Measurements from ENCODE around the gene CHRNA4.

The CHRNA4 gene

GRCh38 chr20:63320041-63320511 lies 41.1 kb downstream of the CHRNA4 start:
- DNase-seq (ENCODE audit: low spot score), result no peak

- DNase-seq (ENCODE audit: low spot score), result no peak
Observed at GRCh38 chr20:63319164-63320040, 41.7 kb downstream of the CHRNA4 start.

GRCh38 chr20:63318391-63319163 lies 42.6 kb downstream of the CHRNA4 start:
- DNase-seq (ENCODE audit: low spot score), result no peak

- DNase-seq (ENCODE audit: low spot score), result no peak
Observed at GRCh38 chr20:63317601-63318291, 43.4 kb downstream of the CHRNA4 start.

GRCh38 chr20:63317061-63317460 lies 44.1 kb downstream of the CHRNA4 start:
- DNase-seq (ENCODE audit: low spot score), result no peak

- no peak for DNase-seq (ENCODE audit: low spot score)
Observed at GRCh38 chr20:63316502-63316921, 44.6 kb downstream of the CHRNA4 start.

GRCh38 chr20:63315731-63316491 lies 45.2 kb downstream of the CHRNA4 start:
- DNase-seq (ENCODE audit: low spot score), result no peak

- no peak for DNase-seq (ENCODE audit: low spot score)
Observed at GRCh38 chr20:63315240-63315689, 45.9 kb downstream of the CHRNA4 start.

- no peak for DNase-seq (ENCODE audit: low spot score)
Observed at GRCh38 chr20:63314566-63315239, 46.4 kb downstream of the CHRNA4 start.

- no peak for DNase-seq (ENCODE audit: low spot score)
Observed at GRCh38 chr20:63314015-63314471, 47.1 kb downstream of the CHRNA4 start.

GRCh38 chr20:63313349-63314014 lies 47.7 kb downstream of the CHRNA4 start:
- no peak for DNase-seq (ENCODE audit: low spot score)

- DNase-seq (ENCODE audit: low spot score), result no peak
Observed at GRCh38 chr20:63312690-63313348, 48.3 kb downstream of the CHRNA4 start.

- no peak for DNase-seq (ENCODE audit: low spot score)
Observed at GRCh38 chr20:63312273-63312672, 48.9 kb downstream of the CHRNA4 start.

GRCh38 chr20:63311833-63312243 lies 49.3 kb downstream of the CHRNA4 start:
- DNase-seq (ENCODE audit: low spot score), result no peak

GRCh38 chr20:63311186-63311832 lies 49.8 kb downstream of the CHRNA4 start:
- no peak for DNase-seq (ENCODE audit: low spot score)

- DNase-seq (ENCODE audit: low spot score), result no peak
Observed at GRCh38 chr20:63310265-63310991, 50.7 kb downstream of the CHRNA4 start.

- peak; percentile 42 for DNase-seq (ENCODE audit: low spot score)
Observed at GRCh38 chr20:63309261-63310071, 51.7 kb downstream of the CHRNA4 start.
